HG03039 (cell line): Measurements from ENCODE around the gene SLC46A1.
A peak's percentile ranks its signal among the peaks of the same experiment; 100 is the strongest.

Experiments used
- ATAC-seq: cut with Tn5 transposase; IDR thresholded peaks from one replicate; pipeline ENCODE4 v1.9.1; 2021; ENCODE audit warnings: mild to moderate bottlenecking, moderate library complexity; ENCODE audit not compliant: unreplicated experiment

Gene SLC46A1

DNA sequence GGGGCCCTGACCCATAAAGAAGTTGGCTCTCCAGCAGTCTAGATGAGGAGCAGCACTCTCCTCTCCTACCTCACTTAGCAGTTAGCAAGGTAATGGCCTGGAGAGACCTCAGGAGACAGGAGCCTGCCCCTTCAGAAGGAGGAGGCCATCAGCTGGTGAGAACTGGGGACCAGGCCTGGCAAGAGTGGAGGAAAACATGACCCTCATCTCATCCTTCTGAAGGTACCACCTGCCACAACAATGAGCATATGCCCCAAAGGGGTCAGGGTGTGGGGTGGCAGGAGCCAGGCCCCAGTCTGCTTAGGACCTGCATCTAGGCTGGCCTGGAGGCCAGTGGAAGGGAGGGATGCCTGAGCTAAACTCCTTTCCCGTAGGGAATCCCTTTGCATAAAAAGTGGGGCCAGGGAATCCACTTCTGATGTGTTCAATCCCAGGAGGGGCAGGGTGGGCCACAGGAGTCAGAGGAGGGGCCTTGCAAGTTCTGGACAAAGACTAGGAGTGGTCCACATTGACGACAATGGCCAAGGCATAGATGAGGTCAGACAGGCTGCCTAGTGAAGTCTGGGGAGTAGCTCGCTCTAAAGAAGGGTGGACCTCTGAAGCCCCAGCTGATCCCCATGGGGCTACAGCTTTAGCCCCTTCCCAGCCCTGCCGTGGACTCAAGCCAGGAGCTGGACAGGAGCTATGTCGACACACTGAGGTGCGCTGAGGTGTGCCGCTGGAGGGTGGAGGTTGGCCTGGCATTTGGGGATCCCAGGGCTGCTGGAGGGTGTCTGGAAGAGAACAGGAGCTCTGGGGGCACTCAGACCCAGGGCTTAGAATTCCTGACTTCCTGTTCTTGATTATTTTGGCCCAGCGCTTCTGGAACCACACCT is 42.0 kb downstream of the SLC46A1 start:
- no peak for ATAC-seq

DNA sequence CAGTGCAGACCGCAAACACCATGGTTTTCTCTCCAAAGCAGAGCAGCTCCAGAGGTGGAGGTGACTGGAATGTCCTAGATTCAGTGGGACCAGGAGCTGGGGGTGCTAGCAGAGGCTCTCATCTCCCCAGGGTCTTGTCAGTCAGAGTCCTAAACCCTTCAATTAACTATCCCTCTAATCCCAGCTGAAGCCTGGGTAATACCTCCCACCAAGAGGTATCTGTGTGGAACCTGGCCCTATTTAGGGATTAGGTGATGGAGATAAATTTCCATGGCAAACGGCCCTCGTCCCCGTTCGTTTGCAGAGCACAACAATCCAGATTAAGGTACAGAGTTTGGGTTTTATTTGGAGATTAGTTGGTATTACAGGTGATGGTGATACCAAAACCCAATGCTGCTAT is 42.8 kb downstream of the SLC46A1 start:
- no peak for ATAC-seq

DNA sequence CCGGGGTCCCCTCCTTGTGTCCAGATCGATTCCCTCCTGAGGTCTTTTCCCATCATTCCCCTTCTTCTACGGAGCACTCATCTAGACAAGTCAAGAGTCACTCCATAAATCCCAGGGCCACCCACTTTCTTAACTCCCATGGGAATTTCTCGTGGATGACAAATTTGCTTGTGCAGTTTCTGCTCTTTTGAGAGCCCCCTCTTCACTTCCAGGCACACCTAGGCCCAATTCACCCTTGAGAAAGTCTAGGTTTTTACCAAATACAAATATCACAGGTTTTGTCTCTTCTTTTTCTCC is 48.2 kb downstream of the SLC46A1 start:
- ATAC-seq: no peak

DNA sequence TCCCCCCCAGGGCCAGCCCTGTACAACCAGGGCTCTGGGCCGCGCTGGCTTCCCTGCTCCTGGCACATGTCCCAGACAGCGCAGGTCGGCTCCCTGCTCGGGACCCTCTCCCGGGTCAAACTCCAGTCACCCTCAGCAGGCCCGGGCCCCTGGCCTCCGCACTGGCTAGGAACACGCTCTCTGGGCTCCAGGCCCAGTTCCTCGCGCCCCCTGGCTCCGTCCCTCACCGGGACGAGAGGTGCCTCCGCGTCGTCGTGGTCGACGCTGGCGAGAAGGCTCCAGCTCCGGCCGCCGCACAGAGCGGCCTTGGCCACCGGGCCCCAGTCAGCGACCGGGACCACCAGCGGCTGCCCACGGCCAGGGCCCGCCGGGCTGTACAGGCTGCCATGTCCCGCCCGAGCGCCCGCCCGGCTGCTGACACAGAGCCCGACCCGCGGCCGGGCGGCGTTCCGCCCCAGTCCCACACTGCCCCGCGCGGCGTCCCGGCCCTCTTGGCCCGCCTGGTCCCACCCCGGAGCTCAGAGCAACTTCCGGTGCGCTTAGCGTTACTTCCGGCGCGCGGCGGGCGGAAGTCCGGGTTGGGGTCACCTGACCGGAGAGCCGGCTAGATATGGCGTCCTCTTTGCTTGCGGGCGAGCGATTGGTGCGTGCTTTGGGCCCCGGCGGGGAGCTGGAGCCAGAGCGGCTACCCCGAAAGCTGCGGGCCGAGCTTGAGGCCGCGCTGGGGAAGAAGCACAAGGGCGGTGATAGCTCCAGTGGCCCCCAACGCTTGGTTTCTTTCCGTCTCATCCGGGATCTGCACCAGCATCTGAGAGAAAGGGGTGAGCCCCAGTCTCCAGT is 48.7 kb downstream of the SLC46A1 start, which contains the start of gene POLDIP2:
POLDIP2 (minus strand) TSS at position 467 of the 840 bp plus-strand sequence; CDS start at position 388, 79 bp downstream.
- peak; percentile 96 for ATAC-seq

DNA sequence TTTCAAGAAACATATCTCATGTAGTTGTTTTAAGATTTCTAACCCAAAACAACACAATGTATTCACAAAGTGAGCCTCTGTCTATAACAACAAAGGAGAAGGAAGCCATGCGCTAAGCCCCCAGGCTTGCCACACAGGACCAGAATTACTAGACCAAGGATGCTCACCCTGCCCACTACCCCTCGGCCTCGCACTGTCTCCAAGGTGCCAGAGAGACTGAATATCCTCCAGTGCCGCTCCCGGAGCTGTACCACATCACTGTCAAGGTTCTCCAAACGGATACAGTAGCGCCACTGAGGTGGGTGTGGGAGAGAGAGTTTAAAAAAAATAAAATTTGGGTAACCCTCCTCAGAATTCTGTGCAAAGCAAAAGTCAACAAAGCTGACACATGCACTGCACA is 55.7 kb downstream of the SLC46A1 start:
- ATAC-seq: no peak

DNA sequence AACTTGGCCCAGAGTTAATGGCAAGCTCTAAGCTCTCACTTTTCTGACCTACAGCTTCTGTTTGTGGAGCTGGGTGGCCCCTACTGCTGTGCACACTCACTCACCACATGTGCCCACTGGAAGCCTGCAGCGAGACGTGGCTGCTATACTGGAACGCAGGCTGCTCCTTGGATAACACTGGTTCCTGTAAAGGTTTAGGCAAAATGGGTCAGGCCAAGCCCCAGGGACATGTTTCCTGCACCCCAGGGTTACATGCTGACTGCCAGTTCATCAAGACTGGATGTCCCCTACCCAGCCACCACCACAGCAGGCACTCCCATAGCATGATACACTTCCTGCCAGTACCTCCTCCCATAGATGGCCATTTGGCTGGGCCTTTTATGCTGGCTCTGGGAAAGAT is 57.0 kb downstream of the SLC46A1 start:
- no peak for ATAC-seq

DNA sequence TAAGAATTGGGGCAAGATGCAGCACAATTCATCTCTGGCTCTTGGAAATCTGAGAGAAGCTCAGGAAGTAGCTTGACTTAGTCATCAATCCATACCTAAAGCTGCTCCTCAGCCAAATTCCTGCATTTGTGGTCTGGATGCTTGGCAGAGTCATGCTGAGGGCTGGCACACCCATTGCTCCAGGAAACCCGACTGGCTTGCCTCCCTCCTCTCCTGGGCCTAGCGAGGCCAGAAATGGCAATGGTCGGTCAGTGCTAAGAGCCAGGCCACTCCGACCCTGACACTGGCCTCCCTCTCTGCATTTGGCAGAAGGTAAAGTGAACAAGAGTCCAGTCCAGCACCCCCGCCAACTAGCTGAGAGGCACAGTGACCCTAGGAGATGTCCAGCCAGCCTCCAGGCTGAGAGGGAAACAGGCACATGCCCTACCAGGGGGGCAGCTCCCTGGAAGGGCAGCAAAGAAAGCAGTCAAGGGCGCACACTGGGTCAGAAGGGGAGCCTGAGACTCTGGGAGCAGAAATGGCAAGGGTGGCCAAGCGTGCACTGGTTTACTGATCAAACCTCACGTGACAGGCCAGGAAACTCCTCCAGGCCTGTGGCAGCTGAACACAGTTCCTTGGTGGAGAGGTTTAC is 58.6 kb downstream of the SLC46A1 start:
- ATAC-seq: no peak

DNA sequence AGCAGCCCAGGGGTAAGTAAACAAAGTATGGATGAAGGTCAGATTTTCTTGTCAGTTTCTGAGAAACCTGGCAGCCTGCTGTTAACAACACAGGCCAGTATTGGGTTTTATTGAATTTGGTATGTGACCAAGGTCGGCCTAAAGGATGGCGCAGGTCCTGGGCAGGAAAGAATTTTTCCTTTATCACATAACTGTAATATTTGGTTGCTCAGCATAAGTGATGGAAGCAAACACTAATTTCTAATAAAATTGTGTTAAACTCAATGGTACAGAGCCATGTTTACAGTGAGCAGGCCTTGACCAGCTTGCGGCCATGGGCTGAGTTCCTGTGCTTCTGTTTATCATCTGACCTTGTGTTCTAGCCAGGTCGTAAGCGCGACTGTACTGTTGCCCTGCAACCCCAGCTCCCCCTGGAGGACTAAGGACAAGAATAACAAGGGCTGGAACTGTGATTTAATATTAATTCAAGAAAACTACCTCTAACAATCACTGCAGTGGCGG is 59.2 kb downstream of the SLC46A1 start:
- no peak for ATAC-seq

DNA sequence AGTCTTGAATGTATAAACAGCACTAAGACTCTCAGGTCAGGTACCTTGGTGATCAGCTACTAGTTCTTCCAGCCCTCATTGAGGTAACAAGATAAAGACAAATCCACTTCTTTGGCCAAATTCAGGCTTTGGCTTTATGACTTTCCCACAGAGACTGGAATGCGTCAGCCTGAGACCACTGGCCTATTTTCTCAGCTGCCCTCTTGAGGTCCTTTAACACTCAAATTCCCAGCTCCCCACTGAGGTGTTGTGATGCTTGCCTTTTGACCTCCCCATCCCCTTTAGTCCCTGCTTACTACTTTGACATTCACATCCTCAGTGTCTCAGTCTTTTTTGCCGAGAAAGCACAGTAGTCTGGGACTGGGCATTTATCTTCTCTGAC is 59.8 kb downstream of the SLC46A1 start:
- ATAC-seq: no peak

DNA sequence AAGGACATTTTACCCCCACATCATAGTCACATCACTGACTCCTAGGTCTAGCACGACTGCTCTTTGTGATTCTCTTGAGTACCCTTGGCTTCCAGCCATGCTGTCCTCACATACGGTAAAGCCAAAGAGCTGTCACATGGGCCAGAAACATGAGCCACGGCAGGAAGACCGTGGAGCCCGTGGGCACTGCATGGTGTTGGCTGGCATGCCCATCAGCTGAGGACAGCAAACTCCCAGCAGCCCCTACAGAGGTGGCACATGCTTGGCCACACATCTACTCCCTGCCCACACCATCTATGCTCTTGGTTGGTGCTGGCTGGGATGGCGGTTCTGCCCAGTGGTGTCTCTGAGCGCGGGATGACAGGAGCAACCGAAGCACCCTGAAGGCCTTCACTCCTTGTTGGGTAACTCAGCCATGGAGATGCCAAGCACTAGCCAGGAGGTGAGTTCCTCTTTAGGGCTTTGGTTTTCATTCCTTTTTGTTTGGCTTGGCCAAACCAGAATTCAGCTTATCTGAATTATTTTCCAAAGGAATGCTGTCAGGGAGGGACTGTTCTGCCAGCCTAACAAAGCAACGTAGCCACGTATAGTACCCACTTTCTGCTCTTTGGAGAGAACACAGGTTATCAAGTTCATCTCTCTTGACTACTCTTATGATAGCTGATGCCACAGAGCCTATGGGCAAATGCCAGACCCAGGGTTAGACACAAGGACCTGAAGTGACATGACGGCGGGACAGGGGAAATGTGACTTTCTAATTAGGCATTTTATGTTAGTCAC is 60.4 kb downstream of the SLC46A1 start:
- no peak for ATAC-seq
